GM19395 (cell line): Measurements from ENCODE around the gene CHADL.
"Not testable (repeated sequence)": the region's sequence is repeated elsewhere in the genome, so short reads cannot be mapped to it uniquely, and the experiment has no call there.

Experiments
- ATAC-seq: cut with Tn5 transposase; IDR thresholded peaks from one replicate; pipeline ENCODE4 v1.9.1; 2021; ENCODE audit warnings: mild to moderate bottlenecking, moderate library complexity; ENCODE audit not compliant: unreplicated experiment

Gene CHADL

GRCh38 chr22:41191467-41191866, 49.3 kb downstream of the CHADL start:
- no peak for ATAC-seq

GRCh38 chr22:41184679-41185078, 56.1 kb downstream of the CHADL start:
- ATAC-seq: no peak

DNA sequence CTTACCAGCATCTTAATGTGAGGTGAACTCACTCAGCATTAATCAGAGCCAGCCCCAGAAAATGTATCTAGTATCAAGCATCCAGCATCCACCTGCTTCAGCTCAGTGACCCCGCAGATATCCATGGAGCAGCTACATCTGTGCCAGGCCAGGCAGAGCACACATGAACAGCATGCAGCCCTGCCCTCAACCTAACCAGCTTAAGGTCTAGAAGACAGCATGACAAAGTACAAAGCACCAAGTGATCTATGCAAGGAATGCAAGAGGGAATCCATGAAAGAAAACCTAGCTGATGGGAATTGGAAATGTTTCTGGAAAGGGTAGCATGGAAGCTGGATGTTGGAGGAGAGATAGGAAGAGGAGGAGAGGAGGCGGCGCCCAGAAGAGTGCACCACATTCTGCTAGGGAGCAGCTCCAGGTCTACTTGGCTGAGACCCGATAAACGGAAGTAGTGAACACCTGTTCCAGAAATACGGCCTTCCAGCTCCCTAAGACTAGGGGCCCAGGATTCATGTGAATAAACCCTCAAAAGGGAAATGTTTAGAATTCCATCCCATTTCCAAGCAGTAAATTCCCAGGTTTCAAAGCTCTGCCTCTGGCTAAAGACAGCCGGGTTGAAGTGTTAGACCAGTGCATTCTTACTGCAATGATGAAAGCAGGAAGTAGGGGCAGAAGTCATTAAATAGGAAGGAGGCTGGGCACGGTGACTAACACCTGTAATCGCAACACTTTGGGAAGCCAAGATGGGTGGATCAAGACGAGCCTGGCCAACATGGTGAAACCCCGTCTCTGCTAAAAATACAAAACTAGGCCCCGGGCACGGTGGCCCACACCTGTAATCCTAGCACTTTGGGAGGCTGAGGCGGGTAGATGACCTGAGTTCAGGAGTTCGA, 59.1 kb downstream of the CHADL start:
- no peak for ATAC-seq

DNA sequence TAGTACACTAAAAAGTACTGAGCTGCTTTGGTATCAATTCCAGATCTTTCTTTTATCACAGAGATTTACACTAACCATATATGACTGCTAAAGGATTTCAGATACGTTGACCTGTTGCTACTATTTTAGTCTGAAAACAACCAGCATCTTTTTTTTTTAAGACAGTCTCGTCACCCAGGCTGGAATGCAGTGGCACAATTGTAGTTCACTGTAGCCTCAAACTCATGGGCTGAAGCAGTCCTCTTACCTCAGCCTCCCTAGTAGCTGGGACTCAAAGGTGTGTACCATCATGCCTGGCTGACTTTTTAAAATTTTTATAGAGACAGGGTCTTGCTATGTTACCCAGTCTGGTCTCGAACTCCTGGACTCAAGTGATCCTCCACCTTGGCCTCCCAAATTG, 59.8 kb downstream of the CHADL start:
- ATAC-seq: no peak

- ATAC-seq: not testable (repeated sequence)
Measured at GRCh38 chr22:41180362-41180761, 60.4 kb downstream of the CHADL start.
